HG03442 (cell line): Measurements from ENCODE around the gene NDUFAF5.
"Not testable (repeated sequence)": the region's sequence is repeated elsewhere in the genome, so short reads cannot be mapped to it uniquely, and the experiment has no call there.

Source experiments
- ATAC-seq: cut with Tn5 transposase; IDR thresholded peaks from one replicate; pipeline ENCODE4 v1.9.1; 2021; ENCODE audit warnings: mild to moderate bottlenecking, moderate library complexity; ENCODE audit not compliant: unreplicated experiment

Gene NDUFAF5

GRCh38 chr20:13784893-13785715 is at the start of gene NDUFAF5, which contains the start of gene ESF1:
Gene NDUFAF5, plus strand, starts transcription at chr20:13785028. Its CDS starts 41 bp downstream, at chr20:13785069.
Gene ESF1, minus strand, starts transcription at chr20:13784919. Its CDS starts 1,779 bp downstream, at chr20:13783140.
- ATAC-seq = peak; percentile 96

- no peak for ATAC-seq
Measured at GRCh38 chr20:13735826-13736225, 49.0 kb upstream of the NDUFAF5 start.

- ATAC-seq = no peak
Measured at GRCh38 chr20:13736436-13737191, 48.2 kb upstream of the NDUFAF5 start.

- ATAC-seq = not testable (repeated sequence)
Measured at GRCh38 chr20:13738187-13738586, 46.6 kb upstream of the NDUFAF5 start.

GRCh38 chr20:13739731-13740649 is 44.8 kb upstream of the NDUFAF5 start:
- no peak for ATAC-seq

- ATAC-seq = no peak
Measured at GRCh38 chr20:13741879-13742278, 42.9 kb upstream of the NDUFAF5 start.

- no peak for ATAC-seq
Measured at GRCh38 chr20:13744352-13744751, 40.5 kb upstream of the NDUFAF5 start.

- no peak for ATAC-seq
Measured at GRCh38 chr20:13745784-13746183, 39.0 kb upstream of the NDUFAF5 start.

- no peak for ATAC-seq
Measured at GRCh38 chr20:13749811-13750210, 35.0 kb upstream of the NDUFAF5 start.

GRCh38 chr20:13753436-13754036 is 31.3 kb upstream of the NDUFAF5 start:
- no peak for ATAC-seq

- no peak for ATAC-seq
Measured at GRCh38 chr20:13755809-13756208, 29.0 kb upstream of the NDUFAF5 start.

GRCh38 chr20:13756551-13756950 is 28.3 kb upstream of the NDUFAF5 start:
- no peak for ATAC-seq

GRCh38 chr20:13758884-13759283 is 25.9 kb upstream of the NDUFAF5 start:
- no peak for ATAC-seq

- ATAC-seq = not testable (repeated sequence)
Measured at GRCh38 chr20:13760451-13760946, 24.3 kb upstream of the NDUFAF5 start.

- ATAC-seq = no peak
Measured at GRCh38 chr20:13765299-13765698, 19.5 kb upstream of the NDUFAF5 start.

GRCh38 chr20:13765868-13766416 is 18.9 kb upstream of the NDUFAF5 start:
- no peak for ATAC-seq

- no peak for ATAC-seq
Measured at GRCh38 chr20:13770141-13770540, 14.7 kb upstream of the NDUFAF5 start.

- no peak for ATAC-seq
Measured at GRCh38 chr20:13771853-13772453, 12.9 kb upstream of the NDUFAF5 start.

- ATAC-seq = no peak
Measured at GRCh38 chr20:13772529-13772928, 12.3 kb upstream of the NDUFAF5 start.

GRCh38 chr20:13775867-13776266 is 9.0 kb upstream of the NDUFAF5 start:
- no peak for ATAC-seq
